HG02840 (cell line): ENCODE data around the gene OR11L1.

ENCODE experiments used
- ATAC-seq: cut with Tn5 transposase; IDR thresholded peaks from one replicate; pipeline ENCODE4 v1.9.1; 2021; ENCODE audit warnings: mild to moderate bottlenecking, moderate library complexity, moderate number of reproducible peaks; ENCODE audit not compliant: unreplicated experiment, low FRiP score

Gene OR11L1

DNA sequence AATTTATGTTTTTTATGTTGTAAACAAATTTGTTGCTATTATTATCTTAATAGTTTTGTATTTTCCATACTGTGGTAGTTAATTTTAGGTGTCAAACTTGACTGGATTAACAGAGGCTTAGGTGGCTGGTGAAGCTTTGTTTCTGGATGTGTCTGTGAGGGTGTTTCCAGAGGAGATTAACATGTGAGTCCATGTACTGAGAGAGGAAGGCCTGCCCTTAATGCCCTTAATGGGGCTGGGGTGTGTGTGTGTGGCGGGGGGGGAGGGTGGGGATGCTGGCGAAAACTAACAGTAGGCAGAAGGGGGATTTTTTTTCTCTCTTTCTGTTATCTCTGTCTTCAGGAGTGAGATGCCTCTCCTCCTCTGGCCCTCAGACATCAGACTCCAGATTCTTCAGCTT lies 19.6 kb downstream of the OR11L1 start:
- ATAC-seq, result no peak

DNA sequence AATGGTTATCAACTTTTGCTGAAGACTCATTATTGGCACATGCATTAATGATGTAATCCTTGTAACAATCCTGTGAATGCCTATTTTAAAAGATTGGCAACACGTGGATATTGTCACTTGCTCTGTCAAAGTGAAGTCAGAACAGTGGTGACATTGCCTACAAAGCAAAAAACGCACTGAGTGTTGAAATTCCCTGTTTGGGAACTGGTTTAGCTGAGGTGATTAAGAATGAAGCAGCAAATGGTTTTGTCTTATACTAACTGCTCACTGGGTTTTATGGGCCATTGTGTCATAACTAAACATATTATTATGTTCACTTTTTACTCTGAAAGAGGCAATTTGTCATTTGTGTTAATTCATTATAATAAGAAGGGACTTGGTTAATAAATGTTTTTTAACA lies 29.1 kb downstream of the OR11L1 start:
- ATAC-seq, result no peak

DNA sequence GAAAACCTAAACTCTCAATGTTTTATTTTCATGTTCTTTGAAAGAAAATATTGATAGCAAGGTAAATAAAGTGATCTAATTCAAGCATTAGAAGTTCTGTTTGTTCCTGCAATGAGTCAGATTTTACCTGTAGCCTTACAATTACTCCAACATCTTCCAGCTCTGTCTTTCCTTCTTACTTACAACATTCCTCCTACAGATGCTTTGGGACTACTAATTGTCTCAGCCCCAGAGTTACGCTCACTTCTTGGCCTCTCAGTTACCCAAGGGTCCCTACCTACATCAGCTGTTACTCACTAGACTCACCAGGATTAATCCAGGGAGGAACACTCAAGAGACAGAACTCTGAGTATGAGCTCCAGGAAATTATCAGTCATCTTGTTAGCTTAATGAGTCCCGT lies 44.2 kb downstream of the OR11L1 start:
- no peak for ATAC-seq
